ENCODE results near the gene CRAMP1.

Gene CRAMP1

DNA sequence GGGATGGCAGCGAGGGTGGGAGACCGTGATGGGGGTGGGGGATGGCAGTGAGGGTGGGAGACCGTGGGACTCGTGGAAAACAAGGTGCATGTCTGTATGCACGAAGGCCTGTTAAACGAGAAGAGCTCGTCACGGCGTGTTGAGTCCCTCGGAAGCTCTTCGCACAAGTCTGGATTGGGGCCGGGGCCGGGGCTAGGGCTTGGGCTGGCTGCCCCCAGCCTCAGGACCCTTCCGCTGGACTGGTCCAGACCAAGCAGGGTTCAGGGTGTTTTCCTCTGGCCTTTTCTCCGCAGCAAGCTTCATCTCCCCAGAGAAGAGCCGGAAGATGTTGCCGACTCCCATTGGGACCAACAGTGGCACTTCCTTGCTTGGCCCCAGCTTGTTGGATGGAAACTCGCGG is 58.2 kb downstream of the CRAMP1 start:
- no peak for TF ChIP-seq JUND (IDR thresholded peaks at IDR 0.05; ENCODE audit: low read depth)
- in situ Hi-C loops (cut with HindIII; ENCODE audit: low pct_unique_long_range_greater_than_20kb, low sequenced_read_pairs) = no loop called here
- no peak for DNase-seq (ENCODE audit: low read depth in 1 of 2, low spot score in 1 of 2)

- no peak for TF ChIP-seq JUND (IDR thresholded peaks at IDR 0.05; ENCODE audit: low read depth)
- no peak for DNase-seq (ENCODE audit: low read depth in 1 of 2, low spot score in 1 of 2)
- in situ Hi-C loops (cut with HindIII; ENCODE audit: low pct_unique_long_range_greater_than_20kb, low sequenced_read_pairs) = no loop called here
These were observed 58.7 kb downstream of the CRAMP1 start for GRCh38 chr16:1670866-1671265.

GRCh38 chr16:1673424-1674151 is 61.4 kb downstream of the CRAMP1 start:
- no peak for DNase-seq (ENCODE audit: low read depth in 1 of 2, low spot score in 1 of 2)
- in situ Hi-C loops (cut with HindIII; ENCODE audit: low pct_unique_long_range_greater_than_20kb, low sequenced_read_pairs) = no loop called here
- TF ChIP-seq JUND (IDR thresholded peaks at IDR 0.05; ENCODE audit: low read depth) = no peak

DNA sequence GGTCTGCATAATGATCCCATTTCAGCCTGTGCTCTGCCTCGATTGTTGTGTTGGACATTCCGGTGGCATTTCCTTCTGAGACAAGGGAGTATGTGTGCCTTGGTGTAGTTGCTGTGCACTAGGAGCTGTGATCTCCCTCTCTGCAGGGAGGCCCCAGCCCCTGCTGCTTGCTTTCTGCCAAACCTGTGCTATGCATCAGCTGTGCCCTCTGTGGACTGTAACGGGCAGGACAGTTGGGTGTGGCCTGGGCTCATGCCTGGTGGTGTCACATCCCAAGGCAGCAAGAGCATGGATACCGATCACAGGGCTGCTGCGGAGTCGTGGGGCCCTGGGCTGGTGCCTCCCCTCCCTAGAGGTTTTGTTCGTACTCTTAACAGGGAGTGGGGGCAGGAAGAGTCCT is 62.1 kb downstream of the CRAMP1 start:
- no peak for TF ChIP-seq JUND (IDR thresholded peaks at IDR 0.05; ENCODE audit: low read depth)
- in situ Hi-C loops (cut with HindIII; ENCODE audit: low pct_unique_long_range_greater_than_20kb, low sequenced_read_pairs) = no loop called here
- no peak for DNase-seq (ENCODE audit: low read depth in 1 of 2, low spot score in 1 of 2)

- no peak for TF ChIP-seq JUND (IDR thresholded peaks at IDR 0.05; ENCODE audit: low read depth)
- in situ Hi-C loops (cut with HindIII; ENCODE audit: low pct_unique_long_range_greater_than_20kb, low sequenced_read_pairs) = no loop called here
- DNase-seq (ENCODE audit: low read depth in 1 of 2, low spot score in 1 of 2) = no peak
These were observed 62.8 kb downstream of the CRAMP1 start for GRCh38 chr16:1674751-1675664.

DNA sequence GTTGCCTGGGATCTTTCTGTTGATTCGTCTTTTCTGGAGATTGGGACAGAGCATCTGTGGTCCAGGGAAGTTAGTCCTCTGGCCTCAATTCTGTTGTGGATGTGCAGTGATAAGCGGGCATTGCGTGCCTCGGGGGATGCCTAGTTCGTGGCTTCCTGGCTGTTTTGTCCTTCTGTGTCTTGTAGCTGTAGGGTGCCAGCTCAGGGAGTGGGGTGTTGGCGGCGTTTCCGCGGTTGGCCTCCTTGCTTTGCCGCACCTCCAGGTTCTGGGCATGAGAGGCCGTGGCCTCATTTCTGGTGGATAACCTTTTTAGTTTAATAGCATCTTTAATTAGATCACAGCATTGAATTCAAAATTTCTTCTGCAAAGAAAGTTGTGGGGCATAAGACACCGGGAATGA is 64.5 kb downstream of the CRAMP1 start:
- TF ChIP-seq JUND (IDR thresholded peaks at IDR 0.05; ENCODE audit: low read depth) = no peak
- no peak for DNase-seq (ENCODE audit: low read depth in 1 of 2, low spot score in 1 of 2)
- in situ Hi-C loops (cut with HindIII; ENCODE audit: low pct_unique_long_range_greater_than_20kb, low sequenced_read_pairs) = no loop called here

GRCh38 chr16:1677339-1677738 is 65.2 kb downstream of the CRAMP1 start:
- no peak for TF ChIP-seq JUND (IDR thresholded peaks at IDR 0.05; ENCODE audit: low read depth)
- no peak for DNase-seq (ENCODE audit: low read depth in 1 of 2, low spot score in 1 of 2)
- in situ Hi-C loops (cut with HindIII; ENCODE audit: low pct_unique_long_range_greater_than_20kb, low sequenced_read_pairs) = no loop called here

- TF ChIP-seq JUND (IDR thresholded peaks at IDR 0.05; ENCODE audit: low read depth) = no peak
- in situ Hi-C loops (cut with HindIII; ENCODE audit: low pct_unique_long_range_greater_than_20kb, low sequenced_read_pairs) = no loop called here
- DNase-seq (ENCODE audit: low read depth in 1 of 2, low spot score in 1 of 2) = peak; percentile 97 to 99
These were observed 65.9 kb downstream of the CRAMP1 start, which contains the start of gene JPT2 for GRCh38 chr16:1677942-1678499. JPT2 (plus strand) TSS chr16:1678279; CDS start chr16:1678313, 34 bp downstream.

- DNase-seq (ENCODE audit: low read depth in 1 of 2, low spot score in 1 of 2) = peak in 1 of 2 experiments; percentile 74
- TF ChIP-seq JUND (IDR thresholded peaks at IDR 0.05; ENCODE audit: low read depth) = no peak
- in situ Hi-C loops (cut with HindIII; ENCODE audit: low pct_unique_long_range_greater_than_20kb, low sequenced_read_pairs) = no loop called here
These were observed 66.4 kb downstream of the CRAMP1 start for GRCh38 chr16:1678500-1679098.

DNA sequence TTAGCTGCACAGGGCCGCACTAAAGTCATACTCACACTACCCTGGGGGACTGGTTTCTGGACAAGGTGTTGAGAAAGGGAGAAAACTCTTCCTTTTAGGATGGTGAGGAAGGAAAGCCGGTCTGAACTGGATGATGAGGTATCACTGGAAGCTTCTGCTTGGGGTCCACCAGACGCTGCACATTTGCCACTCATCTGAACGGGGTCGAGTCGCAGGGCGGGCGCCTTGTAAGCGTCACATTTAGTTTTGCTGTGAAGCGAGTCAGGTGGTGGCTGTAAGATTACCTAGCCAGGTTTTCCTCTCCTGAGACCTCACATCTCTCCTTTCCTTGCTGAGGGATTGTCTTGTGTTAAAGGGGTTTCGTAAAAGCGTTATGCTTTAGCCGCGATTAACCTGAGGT is 68.2 kb downstream of the CRAMP1 start:
- in situ Hi-C loops (cut with HindIII; ENCODE audit: low pct_unique_long_range_greater_than_20kb, low sequenced_read_pairs) = no loop called here
- no peak for TF ChIP-seq JUND (IDR thresholded peaks at IDR 0.05; ENCODE audit: low read depth)
- no peak for DNase-seq (ENCODE audit: low read depth in 1 of 2, low spot score in 1 of 2)

DNA sequence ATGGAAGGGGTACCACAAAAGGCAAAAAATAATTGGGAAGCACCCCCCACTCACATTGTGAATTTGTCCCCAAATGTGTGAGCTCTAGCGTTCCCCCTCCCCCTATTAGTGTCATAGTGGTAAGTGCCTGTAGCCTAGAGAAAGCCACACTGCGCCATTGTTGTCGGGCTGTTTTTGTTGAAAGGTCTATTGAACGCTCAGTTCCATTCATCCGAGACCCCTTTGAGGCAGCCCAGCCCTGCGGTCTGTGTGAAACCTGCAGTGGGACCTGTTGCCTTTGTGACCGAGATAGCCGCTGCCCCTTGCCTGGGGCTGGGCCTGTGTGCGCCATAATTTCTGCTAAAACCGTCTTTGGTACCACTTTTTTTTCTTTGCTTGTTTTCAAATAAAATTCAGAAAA is 68.9 kb downstream of the CRAMP1 start:
- TF ChIP-seq JUND (IDR thresholded peaks at IDR 0.05; ENCODE audit: low read depth) = no peak
- DNase-seq (ENCODE audit: low read depth in 1 of 2, low spot score in 1 of 2) = no peak
- in situ Hi-C loops (cut with HindIII; ENCODE audit: low pct_unique_long_range_greater_than_20kb, low sequenced_read_pairs) = no loop called here

DNA sequence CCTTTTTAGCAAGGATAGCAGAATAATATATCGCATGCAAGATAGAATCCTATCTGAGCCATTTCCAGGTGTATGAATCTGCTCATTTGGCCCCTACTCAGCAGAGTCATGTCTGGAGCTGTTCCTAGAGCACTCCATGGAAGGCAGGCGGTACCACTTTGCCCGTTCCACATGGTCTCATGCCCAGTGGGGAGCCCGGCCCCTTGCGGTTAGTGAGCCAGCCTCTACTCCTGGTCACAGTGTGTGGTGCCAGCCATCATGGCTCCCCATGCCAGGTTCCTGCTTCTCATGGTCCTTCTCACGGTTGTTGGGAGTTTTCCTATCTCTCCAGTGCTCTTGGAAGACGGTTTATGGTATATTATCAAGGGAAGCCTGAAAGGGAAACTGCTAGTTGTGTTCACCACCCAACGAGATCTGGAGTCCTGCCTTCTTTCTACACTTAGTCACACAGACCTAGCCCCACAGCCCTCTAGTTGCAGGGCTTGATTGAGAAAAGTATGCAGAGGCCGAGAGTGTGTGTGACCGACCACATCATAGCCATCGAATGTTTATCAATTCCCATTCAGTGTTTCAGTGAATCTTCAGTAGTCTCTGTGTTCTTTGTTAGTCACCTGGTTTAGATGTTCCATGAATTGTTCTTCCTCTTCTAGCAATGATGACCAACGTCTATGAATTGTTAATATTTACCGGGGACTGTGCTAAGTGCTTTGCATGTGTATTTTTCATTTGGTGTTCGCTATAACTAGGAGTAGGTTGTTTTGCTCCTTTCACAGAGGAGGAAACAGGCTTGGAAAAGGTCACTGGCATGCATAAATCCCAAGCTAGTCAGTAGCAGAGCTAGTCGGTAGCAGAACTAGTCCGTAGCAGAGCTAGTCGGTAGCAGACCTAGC is 75.5 kb downstream of the CRAMP1 start:
- DNase-seq (ENCODE audit: low read depth in 1 of 2, low spot score in 1 of 2) = no peak
- in situ Hi-C loops (cut with HindIII; ENCODE audit: low pct_unique_long_range_greater_than_20kb, low sequenced_read_pairs) = no loop called here
- TF ChIP-seq JUND (IDR thresholded peaks at IDR 0.05; ENCODE audit: low read depth) = no peak

Measured in T47D (cell line).